Measurements from ENCODE around the gene ANKRD17. TPM values are rescaled to one million over a fixed set of nuclear protein-coding genes. Genes with fewer than 3 reads are reported as not detected.
A peak's percentile ranks its signal among the peaks of the same experiment; 100 is the strongest.

ANKRD17 gene
- total RNA-seq, 1 donor from 2014 or later: 52.0 TPM

DNA sequence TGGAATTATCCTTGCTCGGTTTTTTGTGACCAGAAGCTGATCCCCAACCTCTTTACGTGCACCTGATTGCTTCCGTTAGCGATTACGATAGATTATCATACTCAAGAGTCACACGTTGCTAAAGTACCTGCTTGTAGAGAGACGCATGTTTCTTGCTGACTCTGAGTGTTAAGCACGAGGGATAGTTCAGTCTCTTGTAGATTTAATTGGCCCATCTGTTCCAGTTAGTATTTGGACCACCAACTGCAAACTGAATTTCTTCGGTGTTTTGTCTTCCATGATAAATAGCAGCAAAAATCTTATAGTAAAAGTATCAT is 188.6 kb downstream of the ANKRD17 start:
- Histone ChIP-seq H3K9me3 (no peaks in the 10 kb centered on the region), H3K4me1 (peaks cover 3 to 7% of the 10 kb centered on the region in 2 donors), H3K36me3 (peaks cover 2 to 6% of the 10 kb centered on the region in 2 donors), H3K27ac (peak overlapping the region; percentile 88 to 96), H3K4me3 (peak overlapping the region; percentile 60 to 99), H3K27me3 (no peaks in the 10 kb centered on the region)
- DNase-seq (ENCODE audit: low spot score in 2 of 2): no peak
- TF ChIP-seq, protein P1, sequence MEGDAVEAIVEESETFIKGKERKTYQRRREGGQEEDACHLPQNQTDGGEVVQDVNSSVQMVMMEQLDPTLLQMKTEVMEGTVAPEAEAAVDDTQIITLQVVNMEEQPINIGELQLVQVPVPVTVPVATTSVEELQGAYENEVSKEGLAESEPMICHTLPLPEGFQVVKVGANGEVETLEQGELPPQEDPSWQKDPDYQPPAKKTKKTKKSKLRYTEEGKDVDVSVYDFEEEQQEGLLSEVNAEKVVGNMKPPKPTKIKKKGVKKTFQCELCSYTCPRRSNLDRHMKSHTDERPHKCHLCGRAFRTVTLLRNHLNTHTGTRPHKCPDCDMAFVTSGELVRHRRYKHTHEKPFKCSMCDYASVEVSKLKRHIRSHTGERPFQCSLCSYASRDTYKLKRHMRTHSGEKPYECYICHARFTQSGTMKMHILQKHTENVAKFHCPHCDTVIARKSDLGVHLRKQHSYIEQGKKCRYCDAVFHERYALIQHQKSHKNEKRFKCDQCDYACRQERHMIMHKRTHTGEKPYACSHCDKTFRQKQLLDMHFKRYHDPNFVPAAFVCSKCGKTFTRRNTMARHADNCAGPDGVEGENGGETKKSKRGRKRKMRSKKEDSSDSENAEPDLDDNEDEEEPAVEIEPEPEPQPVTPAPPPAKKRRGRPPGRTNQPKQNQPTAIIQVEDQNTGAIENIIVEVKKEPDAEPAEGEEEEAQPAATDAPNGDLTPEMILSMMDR (IDR thresholded peaks at IDR 0.05): no peak
- intact Hi-C loops (cut with DNase I): no loop called here

DNA sequence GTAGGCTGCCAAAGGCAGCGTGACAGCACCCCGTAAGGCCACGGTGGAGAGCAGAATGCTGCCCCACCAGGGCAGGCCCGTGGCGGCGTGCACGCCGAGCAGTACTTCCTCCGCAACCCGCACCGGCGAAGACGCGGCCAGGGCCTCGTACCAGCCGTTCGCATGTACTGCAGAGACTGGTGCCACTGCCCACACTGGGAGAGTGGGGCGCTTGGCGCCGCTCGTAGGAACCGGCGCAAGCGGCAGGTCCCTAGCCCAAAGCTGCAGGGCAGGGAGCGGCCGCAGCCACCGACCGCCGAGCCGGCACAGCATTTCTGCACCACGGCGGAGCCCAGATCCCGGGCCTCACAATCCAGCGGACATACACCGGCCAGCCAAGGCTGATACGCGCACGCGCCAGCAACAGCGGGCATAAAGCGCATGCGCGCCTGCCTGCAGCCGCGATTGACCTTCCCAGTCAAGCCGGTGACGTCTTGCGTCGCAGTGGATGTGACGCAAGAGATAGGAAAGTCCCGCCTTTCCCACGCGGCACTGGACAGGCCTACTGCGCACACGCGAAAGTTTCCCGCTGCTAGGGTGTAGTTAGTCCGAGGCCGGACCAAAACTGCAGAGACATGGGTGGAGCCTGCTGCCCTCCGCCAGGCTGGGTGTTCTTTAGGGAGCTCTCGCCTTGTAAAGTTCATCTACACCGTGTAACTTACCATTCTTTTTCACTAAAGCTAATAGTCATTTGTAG is 189.1 kb downstream of the ANKRD17 start, which contains the start of gene COX18:
TSS of gene COX18 (minus strand) at position 379 of the 736 bp plus-strand sequence. CDS start at position 312, 67 bp downstream.
- Histone ChIP-seq H3K9me3 (no peaks in the 10 kb centered on the region), H3K4me1 (peaks cover 3 to 7% of the 10 kb centered on the region in 2 donors), H3K4me3 (peak within 1 kb of the TSS; percentile 60 to 99), H3K36me3 (peaks cover 0 to 4% of the 10 kb centered on the region in 2 donors), H3K27ac (peak within 1 kb of the TSS; percentile 88 to 96), H3K27me3 (no peaks in the 10 kb centered on the region)
- peak; percentile 93 to 99 for DNase-seq (ENCODE audit: low spot score in 2 of 2)
- intact Hi-C loops (cut with DNase I): loop anchor here (1.0 to 5.0 kb wide), 2 partner anchors 190 to 1088 kb away; partner anchors contain the start of gene MTHFD2L
- TF ChIP-seq, protein P1 (IDR thresholded peaks at IDR 0.05): peak in 1 of 3 experiments; percentile 6

DNA sequence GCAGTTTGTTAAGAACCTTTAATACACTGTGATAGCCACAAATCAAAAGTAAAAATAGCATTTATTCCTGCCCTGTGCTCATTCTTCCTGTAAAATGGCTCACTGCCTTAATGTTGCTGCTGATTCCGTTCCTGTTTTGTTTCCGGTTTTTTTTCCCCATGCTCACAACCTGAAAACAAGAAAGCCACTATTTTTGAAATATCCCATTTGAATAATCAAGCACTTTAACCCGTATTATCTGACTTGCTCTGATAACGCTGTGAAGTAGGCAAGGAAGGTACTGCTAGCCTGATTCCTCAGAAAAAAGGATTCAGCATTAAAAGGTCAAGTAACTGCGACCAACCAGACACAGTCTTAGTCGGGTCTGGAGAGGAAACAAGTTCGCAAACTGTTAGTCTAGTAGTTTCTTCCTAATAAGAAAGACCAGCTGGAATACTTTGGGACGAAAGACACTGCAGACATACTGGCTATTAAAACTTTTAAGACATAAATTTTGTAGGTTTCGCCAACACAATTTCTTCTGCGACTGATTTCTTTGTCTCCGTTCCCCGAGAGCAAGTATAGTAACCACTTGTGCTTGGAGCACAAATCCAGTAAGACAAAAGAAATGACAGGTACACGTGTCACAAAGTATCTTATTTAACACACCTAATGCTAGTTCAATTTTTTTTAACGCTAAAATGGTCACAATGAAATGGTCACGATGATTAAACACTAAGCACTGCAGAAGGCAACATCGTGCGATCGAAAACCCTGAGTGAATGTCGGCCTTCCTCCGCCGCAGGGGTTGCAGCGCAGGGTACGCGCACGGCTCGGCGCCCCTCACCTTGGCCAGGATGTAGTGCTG is 189.9 kb downstream of the ANKRD17 start:
- TF ChIP-seq, protein P1 (IDR thresholded peaks at IDR 0.05): no peak

DNA sequence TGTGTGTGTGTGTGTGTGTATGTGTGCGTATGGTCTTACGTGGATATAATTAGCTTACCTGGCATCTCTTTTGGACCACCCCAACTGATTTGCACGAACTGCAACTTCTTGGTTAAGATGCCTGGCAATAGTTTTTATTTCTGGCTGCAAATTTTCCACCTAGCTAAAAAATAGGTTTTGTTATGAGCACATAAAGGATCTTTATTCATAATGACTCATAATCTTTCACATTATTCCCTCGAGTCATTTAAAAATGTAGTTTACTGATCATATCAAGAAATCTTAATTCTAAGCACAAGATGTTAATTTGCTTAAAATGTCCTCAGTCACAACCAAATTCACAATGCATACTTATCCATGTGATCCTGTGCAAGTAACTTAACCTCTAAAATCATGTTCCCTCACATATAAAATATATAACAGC is 190.6 kb downstream of the ANKRD17 start:
- DNase-seq (ENCODE audit: low spot score in 2 of 2): no peak
- Histone ChIP-seq H3K36me3 (peaks cover 4 to 7% of the 10 kb centered on the region in 2 donors), H3K27me3 (no peaks in the 10 kb centered on the region), H3K4me1 (peaks cover 3 to 7% of the 10 kb centered on the region in 2 donors), H3K4me3 (peak overlapping the region; percentile 60 to 99), H3K27ac (peak overlapping the region; percentile 88 to 96), H3K9me3 (no peaks in the 10 kb centered on the region)
- intact Hi-C loops (cut with DNase I): loop anchor here (1.0 to 5.0 kb wide), 2 partner anchors 499 to 1089 kb away; partner anchors contain the start of genes ADAMTS3 and MTHFD2L
- TF ChIP-seq, protein P1 (IDR thresholded peaks at IDR 0.05): no peak

More for the DNA sequence above, 189.9 kb downstream of the ANKRD17 start:
- Histone ChIP-seq H3K36me3 (peaks cover 0 to 4% of the 10 kb centered on the region in 2 donors), H3K4me1 (peaks cover 3 to 7% of the 10 kb centered on the region in 2 donors), H3K9me3 (no peaks in the 10 kb centered on the region), H3K27ac (peak overlapping the region; percentile 88 to 96), H3K4me3 (peak overlapping the region; percentile 60 to 99), H3K27me3 (no peaks in the 10 kb centered on the region)
- DNase-seq (ENCODE audit: low spot score in 2 of 2): no peak
- intact Hi-C loops (cut with DNase I): loop anchor here (1.0 to 5.0 kb wide), 3 partner anchors 191 to 1089 kb away; partner anchors contain the start of genes ADAMTS3 and MTHFD2L

DNA sequence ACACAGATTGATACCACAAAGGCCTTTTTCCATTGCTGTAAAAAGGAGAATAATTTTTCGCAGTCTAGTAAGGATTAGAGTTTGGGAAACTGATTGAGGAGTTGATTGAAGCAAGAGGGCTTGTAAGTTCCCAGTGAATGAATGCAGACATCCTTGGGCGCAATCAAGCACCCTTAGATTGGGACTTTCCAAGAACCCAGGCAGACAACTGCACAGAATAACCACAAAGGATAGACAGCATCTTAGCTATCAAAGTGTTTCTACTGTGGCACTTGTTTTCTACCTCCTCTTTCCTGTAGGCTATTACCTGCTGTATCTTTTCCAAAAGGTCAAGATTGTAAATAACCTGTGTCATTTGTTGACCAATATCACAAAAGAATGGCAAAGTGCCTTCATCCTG is 191.7 kb downstream of the ANKRD17 start:
- Histone ChIP-seq H3K36me3 (peaks cover 5 to 7% of the 10 kb centered on the region in 2 donors), H3K4me3 (no peak overlapping the region), H3K27me3 (no peaks in the 10 kb centered on the region), H3K4me1 (peaks cover 3 to 7% of the 10 kb centered on the region in 2 donors), H3K9me3 (no peaks in the 10 kb centered on the region), H3K27ac (no peak overlapping the region)
- DNase-seq (ENCODE audit: low spot score in 2 of 2): no peak
- intact Hi-C loops (cut with DNase I): loop anchor here (5.0 kb wide), 1 partner anchor 1090 kb away; the partner anchor contains the start of gene MTHFD2L
- TF ChIP-seq, protein P1 (IDR thresholded peaks at IDR 0.05): no peak
